ENCODE results near the gene CARNS1.
"Not testable (repeated sequence)": the region's sequence is repeated elsewhere in the genome, so short reads cannot be mapped to it uniquely, and the experiment has no call there.

DNA sequence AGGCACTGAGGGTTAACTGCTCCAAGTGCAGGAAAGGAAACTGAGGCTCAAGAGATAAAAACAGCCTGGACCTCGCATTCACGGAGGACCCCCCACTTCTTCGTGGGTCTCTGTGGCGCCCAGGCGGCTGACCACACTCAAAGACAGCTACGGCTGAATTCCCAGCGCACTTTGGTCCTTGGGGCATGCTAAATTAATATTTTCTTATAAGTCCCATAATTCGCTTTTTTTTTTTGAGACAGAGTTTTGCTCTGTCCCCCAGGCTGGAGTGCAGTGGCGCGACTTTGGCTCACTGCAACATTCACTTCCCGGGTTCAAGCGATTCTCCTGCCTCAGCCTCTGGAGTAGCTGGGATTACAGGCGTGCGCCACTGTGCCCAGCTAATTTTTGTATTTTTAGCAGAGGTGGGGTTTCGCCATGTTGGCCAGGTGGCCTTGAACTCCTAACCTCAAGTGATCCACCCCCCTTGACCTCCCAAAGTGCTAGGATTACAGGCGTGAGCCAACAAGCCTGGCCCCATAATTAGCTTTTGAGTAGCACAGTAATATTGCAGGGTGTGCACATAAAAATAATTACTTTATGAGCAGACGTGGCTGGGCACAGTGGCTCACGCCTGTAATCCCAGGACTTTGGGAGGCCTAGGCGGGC lies 13.2 kb upstream of the CARNS1 start:
- TF ChIP-seq, protein P1, sequence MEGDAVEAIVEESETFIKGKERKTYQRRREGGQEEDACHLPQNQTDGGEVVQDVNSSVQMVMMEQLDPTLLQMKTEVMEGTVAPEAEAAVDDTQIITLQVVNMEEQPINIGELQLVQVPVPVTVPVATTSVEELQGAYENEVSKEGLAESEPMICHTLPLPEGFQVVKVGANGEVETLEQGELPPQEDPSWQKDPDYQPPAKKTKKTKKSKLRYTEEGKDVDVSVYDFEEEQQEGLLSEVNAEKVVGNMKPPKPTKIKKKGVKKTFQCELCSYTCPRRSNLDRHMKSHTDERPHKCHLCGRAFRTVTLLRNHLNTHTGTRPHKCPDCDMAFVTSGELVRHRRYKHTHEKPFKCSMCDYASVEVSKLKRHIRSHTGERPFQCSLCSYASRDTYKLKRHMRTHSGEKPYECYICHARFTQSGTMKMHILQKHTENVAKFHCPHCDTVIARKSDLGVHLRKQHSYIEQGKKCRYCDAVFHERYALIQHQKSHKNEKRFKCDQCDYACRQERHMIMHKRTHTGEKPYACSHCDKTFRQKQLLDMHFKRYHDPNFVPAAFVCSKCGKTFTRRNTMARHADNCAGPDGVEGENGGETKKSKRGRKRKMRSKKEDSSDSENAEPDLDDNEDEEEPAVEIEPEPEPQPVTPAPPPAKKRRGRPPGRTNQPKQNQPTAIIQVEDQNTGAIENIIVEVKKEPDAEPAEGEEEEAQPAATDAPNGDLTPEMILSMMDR (IDR thresholded peaks at IDR 0.05; ENCODE audit: insufficient read depth, low read depth, low read length): not testable (repeated sequence)
- not testable (repeated sequence) for TF ChIP-seq EZH2 (IDR thresholded peaks at IDR 0.05; ENCODE audit: insufficient read depth, low read length)

Data from astrocyte (in vitro differentiated cells and primary cell).